ENCODE results near the gene ANKRD33B.
"Not testable (repeated sequence)": the region's sequence is repeated elsewhere in the genome, so short reads cannot be mapped to it uniquely, and the experiment has no call there.

ANKRD33B gene

DNA sequence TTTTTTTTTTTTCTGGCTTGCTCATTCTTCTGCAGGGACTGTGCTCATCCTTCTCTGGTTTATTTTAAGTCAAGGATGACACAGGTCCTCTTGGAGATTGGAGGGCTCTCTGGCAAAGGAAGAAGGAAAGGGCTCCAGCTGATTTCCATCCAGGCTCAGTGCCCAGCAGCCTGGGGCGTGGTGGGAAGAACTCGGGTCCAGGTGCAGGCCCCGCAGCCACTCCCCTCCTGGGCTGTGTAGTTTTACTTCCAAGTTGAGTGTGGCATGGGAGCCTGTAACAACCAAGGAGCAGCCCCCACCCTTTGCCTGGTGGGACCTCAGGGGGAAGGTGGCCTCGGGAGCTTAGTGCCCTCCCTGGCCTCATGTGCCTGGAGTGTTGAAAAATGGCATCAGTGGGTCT lies 58.9 kb downstream of the ANKRD33B start:
- no peak for DNase-seq

DNA sequence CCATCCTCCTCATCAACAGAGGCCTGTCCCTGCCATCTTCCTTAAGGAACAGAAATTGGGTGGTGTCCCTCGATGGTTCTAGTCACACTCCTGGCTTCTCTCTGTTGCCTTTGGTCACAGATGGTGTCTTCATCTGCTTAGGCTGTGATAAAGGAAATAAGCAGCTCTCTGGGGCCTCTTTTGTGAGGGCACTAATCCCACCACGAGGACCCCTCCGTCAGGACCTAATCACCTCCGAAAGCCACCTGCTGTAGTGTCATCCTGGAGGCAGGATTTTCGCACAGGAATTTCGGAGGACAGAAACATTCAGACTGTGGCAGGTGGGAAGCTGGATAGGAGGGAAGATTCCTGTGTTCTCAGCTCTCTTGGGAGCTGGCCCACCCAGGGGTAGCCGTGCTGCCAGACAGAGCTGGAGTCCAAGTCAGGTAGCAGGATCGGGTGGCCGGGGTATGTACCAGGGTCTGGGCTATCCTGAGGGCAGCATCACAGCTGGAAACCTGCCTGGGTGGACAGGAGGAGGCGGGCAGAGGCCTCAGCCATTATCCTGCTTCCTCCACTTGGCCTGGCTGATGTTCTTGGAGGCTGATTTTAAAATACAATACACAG lies 59.5 kb downstream of the ANKRD33B start:
- no peak for DNase-seq

- no peak for DNase-seq
Measured at GRCh38 chr5:10624206-10624605, 60.3 kb downstream of the ANKRD33B start.

- DNase-seq: no peak
Measured at GRCh38 chr5:10624679-10625078, 60.8 kb downstream of the ANKRD33B start.

- DNase-seq: no peak
Measured at GRCh38 chr5:10625700-10626472, 62.0 kb downstream of the ANKRD33B start.

GRCh38 chr5:10626473-10627013 lies 62.7 kb downstream of the ANKRD33B start:
- no peak for DNase-seq

GRCh38 chr5:10627160-10627701 lies 63.4 kb downstream of the ANKRD33B start:
- no peak for DNase-seq

DNA sequence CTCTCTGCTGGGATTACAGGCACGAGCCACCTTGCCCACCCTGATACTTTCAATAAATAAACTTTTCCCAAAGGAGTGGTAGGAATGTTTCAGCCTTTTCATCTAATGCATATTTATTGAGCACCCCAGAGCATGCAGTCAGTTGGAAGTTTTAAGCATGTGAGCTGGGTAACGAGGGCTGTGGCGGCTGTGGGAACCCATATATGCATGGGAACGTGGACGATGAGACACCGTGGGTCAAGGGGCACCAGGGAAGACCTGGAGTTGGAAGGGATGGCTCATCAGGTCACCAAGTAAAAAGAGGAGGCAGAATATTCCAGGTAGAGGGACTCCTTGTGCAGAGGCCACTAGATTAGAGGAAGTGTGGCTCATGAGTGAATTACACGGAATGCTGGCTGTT lies 64.7 kb downstream of the ANKRD33B start:
- no peak for DNase-seq

DNA sequence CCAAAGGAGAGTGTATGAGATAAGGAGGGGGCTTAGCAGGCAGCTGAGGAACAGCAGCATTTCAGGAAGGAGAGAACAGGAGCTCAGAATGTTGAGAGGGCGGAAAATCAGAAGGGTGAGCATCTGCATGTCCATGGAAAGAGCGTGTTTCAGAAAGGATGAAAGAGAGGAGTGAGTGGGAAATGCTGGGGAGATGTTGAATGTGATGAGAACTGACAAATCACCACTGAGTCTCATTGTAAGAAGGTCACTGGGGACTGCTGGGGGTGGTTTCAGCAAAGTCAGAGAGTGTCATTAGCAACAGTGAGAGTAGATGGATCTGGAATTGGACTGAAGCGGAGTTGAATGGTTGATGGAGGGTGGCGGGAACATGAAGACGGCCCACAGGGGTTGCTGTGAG lies 65.8 kb downstream of the ANKRD33B start:
- DNase-seq: no peak

DNA sequence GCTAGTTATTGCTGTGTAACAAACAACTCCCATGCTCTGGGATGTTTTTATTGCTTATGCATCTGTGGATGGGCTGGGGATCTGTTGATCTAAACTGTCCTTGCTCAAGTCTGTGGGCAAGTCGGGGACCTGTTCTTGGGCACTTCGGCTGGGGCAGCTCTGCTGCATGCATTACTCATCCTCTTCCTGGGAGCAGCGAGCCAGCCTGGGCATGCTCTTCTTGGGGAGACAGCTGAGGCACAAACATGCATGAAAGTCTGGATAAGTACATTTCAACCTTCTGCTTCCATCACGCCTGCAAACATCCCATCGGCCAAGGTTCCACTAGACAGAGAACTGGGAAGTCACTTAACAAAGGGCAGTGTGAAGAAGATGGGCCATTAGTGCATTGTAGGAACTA lies 66.3 kb downstream of the ANKRD33B start:
- no peak for DNase-seq

DNA sequence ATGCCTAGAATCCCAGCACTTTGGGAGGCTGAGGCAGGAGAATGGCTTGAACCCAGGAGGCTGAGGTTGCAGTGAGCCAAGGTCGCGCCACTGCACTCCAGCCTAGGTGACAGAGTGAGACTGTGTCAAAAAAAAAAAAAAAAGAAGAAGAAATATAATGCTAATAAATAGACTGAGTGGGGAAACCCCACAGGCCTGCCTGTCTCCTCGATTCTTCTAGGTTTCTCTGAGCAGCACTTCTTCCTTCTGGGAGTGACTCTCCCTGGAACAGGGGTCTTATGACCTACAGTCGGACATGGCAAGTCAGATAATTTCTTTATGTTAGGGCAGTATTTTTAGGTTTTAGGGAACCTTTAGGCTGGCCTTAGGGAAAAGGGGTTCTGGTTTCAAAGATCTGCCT lies 66.9 kb downstream of the ANKRD33B start:
- DNase-seq: not testable (repeated sequence)

GRCh38 chr5:10631316-10631996 lies 67.6 kb downstream of the ANKRD33B start:
- no peak for DNase-seq

- DNase-seq: no peak
Measured at GRCh38 chr5:10632110-10632761, 68.4 kb downstream of the ANKRD33B start.

DNA sequence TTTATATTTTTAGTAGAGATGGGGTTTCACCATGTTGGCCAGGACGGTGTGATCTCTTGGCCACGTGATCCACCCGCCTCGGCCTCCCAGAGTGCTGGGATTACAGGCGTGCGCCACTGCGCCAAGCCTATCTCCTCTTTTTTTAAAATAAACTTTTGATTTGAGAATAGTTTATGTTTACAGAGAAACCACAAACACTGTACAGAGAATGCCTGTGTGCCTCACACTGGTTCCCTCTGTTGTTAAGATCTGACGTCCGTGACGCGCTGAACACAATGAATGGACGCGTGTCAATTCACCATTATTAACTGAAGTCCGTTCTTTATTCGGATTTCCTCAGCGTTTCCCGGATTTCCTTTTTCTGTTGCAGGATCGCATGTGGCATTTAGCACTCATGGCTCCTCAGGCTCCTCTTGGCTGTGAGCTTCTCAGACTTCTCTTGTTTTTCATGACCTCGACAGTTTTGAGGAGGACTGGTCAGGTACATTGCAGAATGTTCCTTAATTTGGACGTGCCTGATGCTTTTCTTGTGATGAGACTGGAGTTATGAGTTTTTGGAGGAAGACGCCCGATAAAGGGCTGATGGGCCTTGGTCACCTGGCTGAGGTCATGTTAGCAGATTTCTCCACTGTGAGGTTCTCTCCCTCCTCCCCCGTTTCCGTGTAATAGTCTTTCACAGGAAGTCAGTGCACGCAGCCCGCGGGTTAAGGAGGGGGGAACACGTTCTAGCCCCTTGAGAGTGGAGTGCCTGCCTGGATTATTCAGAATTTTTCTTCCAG lies 69.6 kb downstream of the ANKRD33B start:
- DNase-seq: no peak

- DNase-seq: no peak
Measured at GRCh38 chr5:10634050-10634449, 70.2 kb downstream of the ANKRD33B start.

GRCh38 chr5:10634562-10634961 lies 70.7 kb downstream of the ANKRD33B start:
- no peak for DNase-seq

DNA sequence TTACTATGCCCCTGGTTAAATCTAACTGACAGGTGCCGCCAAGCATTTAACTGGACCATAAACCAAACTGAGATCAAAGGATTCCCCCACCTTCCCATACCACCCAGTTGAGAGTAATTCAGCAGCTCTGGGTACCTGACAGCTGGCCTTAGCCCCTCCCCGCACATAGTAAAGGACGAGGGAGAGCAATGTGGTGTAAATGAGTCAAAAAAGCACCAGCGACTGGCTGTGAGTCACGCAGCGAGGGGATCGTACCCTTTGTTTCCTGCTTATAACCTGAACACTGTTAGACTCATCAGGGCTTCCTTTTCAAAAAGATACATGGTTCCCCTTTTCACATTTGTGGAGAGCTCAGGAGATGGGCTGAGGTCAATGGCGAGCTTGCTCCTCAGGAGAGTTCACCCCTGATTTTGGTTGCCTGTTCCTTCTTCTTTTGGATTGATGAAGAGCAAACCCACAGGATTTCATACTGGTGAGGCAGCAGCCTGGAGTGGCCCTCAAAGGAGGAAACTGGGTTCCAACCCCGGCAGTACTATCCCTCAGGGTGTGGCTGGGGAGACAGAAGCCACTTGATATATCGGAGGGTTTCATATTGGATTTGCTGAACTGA lies 71.5 kb downstream of the ANKRD33B start:
- DNase-seq: no peak

DNA sequence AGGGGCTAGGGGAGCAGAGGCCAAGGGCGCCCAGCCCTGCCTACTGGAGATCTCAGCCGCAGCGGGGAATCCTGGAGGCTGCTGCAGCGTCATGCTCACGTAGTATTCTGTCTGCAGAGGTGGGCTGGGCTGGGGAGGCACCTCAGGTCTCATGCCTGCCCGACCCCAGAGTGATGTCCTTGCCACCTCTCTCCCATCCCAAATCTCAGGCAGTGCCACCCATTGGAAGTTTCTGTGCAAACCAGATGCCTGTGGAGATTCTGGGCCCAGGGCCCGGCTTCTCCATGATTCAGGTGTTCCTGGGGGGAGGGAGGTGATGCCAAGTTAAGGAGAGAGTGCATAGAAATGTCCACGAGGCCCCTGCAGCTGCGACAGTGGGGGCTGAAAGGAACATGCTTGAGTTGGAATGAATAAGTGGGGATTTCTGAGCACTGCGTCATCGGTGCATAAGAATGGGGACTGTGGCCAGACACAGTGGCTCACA lies 72.0 kb downstream of the ANKRD33B start:
- no peak for DNase-seq

DNA sequence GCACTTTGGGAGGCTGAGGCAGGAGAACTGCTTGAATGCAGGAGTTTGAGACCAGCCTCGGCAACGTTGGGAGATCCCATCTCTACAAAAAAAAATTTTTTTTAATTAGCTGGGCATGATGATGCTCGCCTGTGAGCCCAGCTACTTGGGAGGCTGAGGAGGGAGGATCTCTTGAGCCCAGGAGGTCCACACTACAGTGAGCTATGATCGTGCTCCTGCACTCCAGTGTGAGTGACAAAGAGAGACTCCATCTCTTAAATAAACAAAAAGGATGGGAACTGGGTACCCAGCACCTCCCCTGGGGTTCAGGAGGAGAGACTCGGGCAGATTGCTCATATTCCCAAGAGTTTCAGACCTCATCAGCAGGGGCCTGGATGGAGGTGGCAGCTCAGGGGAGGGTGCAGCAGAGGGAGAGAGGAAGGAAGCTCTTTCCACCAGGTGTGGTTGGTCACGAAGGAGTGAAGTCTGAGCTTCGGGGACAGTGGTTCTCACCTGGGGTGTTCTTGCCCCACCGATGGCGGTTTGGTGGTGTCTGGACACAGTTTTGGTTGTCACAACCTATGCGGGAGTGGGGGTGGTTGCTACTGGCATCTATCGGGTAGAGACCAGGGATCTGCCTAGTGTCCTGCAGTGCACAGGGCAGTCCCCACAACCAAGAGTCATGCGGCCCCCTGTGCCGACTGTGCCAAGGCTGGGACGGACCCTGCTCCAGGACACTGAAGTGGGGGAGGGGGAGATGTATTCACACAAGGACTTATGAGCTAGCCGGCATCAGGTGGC lies 72.7 kb downstream of the ANKRD33B start:
- DNase-seq: no peak

DNA sequence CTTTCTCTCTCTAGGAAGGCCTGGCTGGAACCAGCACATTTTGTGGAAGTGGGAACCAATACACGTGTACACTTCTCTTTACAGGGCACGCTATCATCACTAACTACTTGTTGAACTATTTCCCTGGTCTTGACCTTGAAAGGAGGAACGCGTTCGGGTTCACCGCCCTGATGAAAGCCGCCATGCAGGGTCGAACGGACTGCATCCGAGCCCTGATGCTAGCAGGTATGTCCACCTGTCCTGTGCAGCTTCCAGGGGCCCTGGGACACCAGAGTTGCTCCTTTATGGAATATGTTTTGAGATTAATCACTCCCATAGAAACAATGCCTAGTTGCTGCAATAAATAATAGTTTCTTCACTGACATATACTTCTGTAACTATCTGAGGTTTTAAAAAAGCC lies 74.1 kb downstream of the ANKRD33B start:
- DNase-seq: no peak

- not testable (repeated sequence) for DNase-seq
Measured at GRCh38 chr5:10638723-10639122, 74.9 kb downstream of the ANKRD33B start.

All from midbrain (tissue), 1 donor.